Endothelial cell of umbilical vein (primary cell): ENCODE data around the gene ANGPT4. TPM values are rescaled to one million over a fixed set of nuclear protein-coding genes. Genes with fewer than 3 reads are reported as not detected.

Experiments used
- BruUV-seq: library from RNA; stranded (reverse); fragments of 400-500 nt; replicated peaks from 2 replicates; lab custom pipeline; 2021; lab: Mats Ljungman, UMichigan
- CTCF ChIA-PET: fragments of 300-600, 350-600 bp; sonication (Branson Sonifier 250); formaldehyde crosslinking; loops from one replicate; lab custom pipeline; 2021; ENCODE audit warnings: antibody characterized with exemption, inconsistent platforms; lab: Charles Lee
- POLR2A ChIA-PET: fragments of 300-600, 350-600 bp; sonication (Branson Sonifier 250); formaldehyde crosslinking; loops from one replicate; lab custom pipeline; 2021; ENCODE audit warnings: antibody characterized with exemption, inconsistent platforms; lab: Charles Lee
- DNase-seq: peaks from one replicate; pipeline ENCODE4 v3.0.0-alpha.2; 2011; ENCODE audit warnings: low read depth, low spot score
- FAIRE-seq: peaks from 2 replicates; lab custom pipeline; 2011; peaks lifted over from hg19 to GRCh38; lab: Jason Lieb, UNC
- H2AFZ ChIP-seq: 2 replicates; pipeline ENCODE4 v1.6.0; 2012; ENCODE audit warnings: low read depth, low read length, control low read depth, inconsistent platforms
- H3K27ac ChIP-seq: 2 replicates; pipeline ENCODE4 v1.5.1; 2011; ENCODE audit warnings: low read depth, mild to moderate bottlenecking, control low read depth, low read length, moderate library complexity; ENCODE audit not compliant: insufficient read depth
- H3K27me3 ChIP-seq, 2 experiments: 2 replicates each; pipeline versions ENCODE4 v1.6.0 to v1.6.1; 2011; ENCODE audit warnings: low read length in 2 of 2, mixed read lengths in 1 of 2; ENCODE audit not compliant: control insufficient read depth in 2 of 2, insufficient read depth in 2 of 2
- H3K36me3 ChIP-seq, 2 experiments: 2 replicates in 1 of 2; 3 replicates in 1 of 2; pipeline ENCODE4 v1.5.1; 2011; ENCODE audit warnings: low read length in 2 of 2, mild to moderate bottlenecking in 1 of 2, moderate library complexity in 1 of 2; ENCODE audit not compliant: control insufficient read depth in 2 of 2, insufficient read depth in 2 of 2; ENCODE audit errors: extremely low read depth in 1 of 2
- H3K4me1 ChIP-seq: 3 replicates; pipeline ENCODE4 v1.5.1; 2011; ENCODE audit warnings: mild to moderate bottlenecking, low read length; ENCODE audit not compliant: control insufficient read depth, insufficient read depth; ENCODE audit errors: extremely low read depth
- H3K4me2 ChIP-seq: 2 replicates; pipeline ENCODE4 v1.6.1; 2011; ENCODE audit warnings: low read length, control low read depth, mixed read lengths; ENCODE audit not compliant: insufficient read depth
- H3K4me3 ChIP-seq, 3 experiments: fragments of 200-600 bp in 1 of 3; sonication (generic), shearing (Covaris generic) in 1 of 3; replicated peaks in 1 of 3; 2 replicates each; pipeline ENCODE4 v1.5.1; 2011 to 2016; ENCODE audit warnings: control low read depth in 3 of 3, low read length in 3 of 3, mild to moderate bottlenecking in 2 of 3, inconsistent platforms in 1 of 3, low read depth in 1 of 3, moderate library complexity in 1 of 3; ENCODE audit not compliant: insufficient read depth in 1 of 3
- H3K79me2 ChIP-seq: 2 replicates; pipeline ENCODE4 v1.6.0; 2012; ENCODE audit warnings: low read length, inconsistent platforms; ENCODE audit not compliant: control insufficient read depth, insufficient read depth
- H3K9ac ChIP-seq: replicated peaks from 2 replicates; pipeline ENCODE3; 2011; ENCODE audit warnings: low read length, control low read depth; ENCODE audit not compliant: insufficient read depth; ENCODE audit errors: extremely low read depth
- H3K9me1 ChIP-seq: replicated peaks from 3 replicates; pipeline ENCODE4 v1.6.0; 2011; ENCODE audit warnings: mild to moderate bottlenecking, low read length; ENCODE audit not compliant: control insufficient read depth, insufficient read depth; ENCODE audit errors: extremely low read depth
- H3K9me3 ChIP-seq: replicated peaks from 2 replicates; pipeline ENCODE4 v1.5.1; 2012; ENCODE audit warnings: low read length, inconsistent platforms; ENCODE audit not compliant: control insufficient read depth, insufficient read depth
- H4K20me1 ChIP-seq: replicated peaks from 2 replicates; pipeline ENCODE3; 2011; ENCODE audit warnings: mild to moderate bottlenecking, low read length; ENCODE audit not compliant: control insufficient read depth, insufficient read depth; ENCODE audit errors: extremely low read depth
- CTCF ChIP-seq, 2 donors: IDR thresholded peaks; 1 replicate in 1 of 2; 2 replicates in 1 of 2; pipeline ENCODE4 v1.5.1; 2011; ENCODE audit warnings: low read length in 2 of 2, mild to moderate bottlenecking in 2 of 2, moderate library complexity in 2 of 2, control low read depth in 1 of 2, inconsistent platforms in 1 of 2, low read depth in 1 of 2; ENCODE audit not compliant: insufficient read depth in 1 of 2; ENCODE audit errors: extremely low read depth in 1 of 2
- EZH2 ChIP-seq: IDR thresholded peaks from 2 replicates; pipeline ENCODE4 v1.6.1; 2012; ENCODE audit warnings: borderline replicate concordance, low read depth, mild to moderate bottlenecking, moderate library complexity, low read length, inconsistent platforms; ENCODE audit not compliant: severe bottlenecking
- FOS ChIP-seq: IDR thresholded peaks from 2 replicates; pipeline ENCODE4 v1.6.1; 2011; ENCODE audit warnings: mild to moderate bottlenecking, low read length, moderate library complexity, borderline replicate concordance; ENCODE audit not compliant: insufficient read depth
- GATA2 ChIP-seq: IDR thresholded peaks from 2 replicates; pipeline ENCODE4 v1.7.0; 2011; ENCODE audit warnings: low read depth, mild to moderate bottlenecking, moderate library complexity, mixed read lengths, low read length; ENCODE audit not compliant: insufficient read length, insufficient read depth
- JUN ChIP-seq: IDR thresholded peaks from 2 replicates; pipeline ENCODE4 v1.6.1; 2011; ENCODE audit warnings: borderline replicate concordance, low read depth; ENCODE audit not compliant: insufficient read length, insufficient read depth
- MAX ChIP-seq: IDR thresholded peaks from 2 replicates; pipeline ENCODE4 v1.6.1; 2011; ENCODE audit not compliant: insufficient read depth, insufficient read length
- MYC ChIP-seq: IDR thresholded peaks from one replicate; pipeline ENCODE4 v1.6.1; 2011; ENCODE audit warnings: mild to moderate bottlenecking, low read depth, low read length
- POLR2A ChIP-seq: IDR thresholded peaks from 2 replicates; pipeline ENCODE4 v1.6.1; 2012; ENCODE audit warnings: low read depth, mild to moderate bottlenecking, control low read depth, low read length
- POLR2AphosphoS5 ChIP-seq: IDR thresholded peaks from 2 replicates; pipeline ENCODE4 v1.6.1; 2012; ENCODE audit warnings: low read depth, mild to moderate bottlenecking, control low read depth, low read length, moderate library complexity; ENCODE audit not compliant: insufficient read depth
- dilution Hi-C: fragments of 300-500 bp; cut with MboI; formaldehyde crosslinking; loops from one replicate; pipeline ENCODE4 v1.15.0; 2019; ENCODE audit warnings: low sequenced_read_pairs; ENCODE audit not compliant: extremely low pct_ligation_motif_present
- intact Hi-C: fragments of 100-400 bp; cut with micrococcal nuclease; formaldehyde crosslinking; loops from one replicate; pipeline ENCODE4 v1.10.0; 2022
- polyA plus RNA-seq, 4 experiments: library from polyadenylated mRNA; depleted of rRNA in 3 of 4; stranded (reverse) in 3 of 4; unstranded in 1 of 4; fragments of >200 nt; gene quantifications; 2 replicates each; pipeline versions ENCODE4 v1.2.1 to v1.2.3, GENCODE V29; 2011 to 2012; ENCODE audit warnings: missing spikeins in 1 of 4
- total RNA-seq: library from RNA; stranded (reverse); gene quantifications from 2 replicates; pipeline ENCODE4 v1.2.3, GENCODE V29; 2021

Gene ANGPT4
- total and polyA plus RNA-seq, 2 donors (not counting 3 experiments of a cell fraction or from before 2014, with no cell fraction given) = not detected

- ChIA-PET CTCF (interaction anchor here (0.8 to 6.9 kb wide), 13 partner anchors 9 to 822 kb away, joined by 3 to 441 read pairs (median 5); partner anchors contain the start of genes ANGPT4 and FAM110A), POLR2A (no interaction called here)
- Histone ChIP-seq H2AFZ (no peak overlapping the region), H3K4me3 (no peak overlapping the region), H3K27me3 (no peaks in the 10 kb centered on the region), H3K79me2 (no peaks in the 10 kb centered on the region), H3K27ac (no peak overlapping the region), H3K4me2 (no peak overlapping the region), H3K36me3 (no peaks in the 10 kb centered on the region), H3K9me1 (no peaks in the 10 kb centered on the region), H3K4me1 (no peaks in the 10 kb centered on the region), H4K20me1 (no peaks in the 10 kb centered on the region), H3K9ac (no peak overlapping the region), H3K9me3 (no peaks in the 10 kb centered on the region)
- no peak for DNase-seq
- intact Hi-C loops (loop anchor here (10.0 kb wide), 2 partner anchors 230 to 260 kb away; partner anchors contain the start of gene TMEM74B), dilution Hi-C loops (no loop called here)
- no peak for FAIRE-seq
- no TSS peak for BruUV-seq
- TF ChIP-seq MYC (no peak), CTCF (IDR thresholded peaks at IDR 0.05; ENCODE audit: extremely low read depth in 1 of 2, insufficient read depth in 1 of 2, low read depth in 1 of 2, low read length in 2 of 2) (no peak), POLR2AphosphoS5 (no peak), FOS (no peak), POLR2A (no peak)
Measured at GRCh38 chr20:955111-955510, 39.0 kb upstream of the ANGPT4 start.

GRCh38 chr20:953742-954141 is 37.6 kb upstream of the ANGPT4 start:
- Histone ChIP-seq H4K20me1 (no peaks in the 10 kb centered on the region), H3K79me2 (no peaks in the 10 kb centered on the region), H3K4me3 (no peak overlapping the region), H3K4me2 (no peak overlapping the region), H3K27me3 (peaks cover 0 to 1% of the 10 kb centered on the region in 2 experiments), H3K9ac (no peak overlapping the region), H3K36me3 (no peaks in the 10 kb centered on the region), H3K27ac (no peak overlapping the region), H3K4me1 (no peaks in the 10 kb centered on the region), H3K9me1 (no peaks in the 10 kb centered on the region), H3K9me3 (no peaks in the 10 kb centered on the region), H2AFZ (no peak overlapping the region)
- ChIA-PET CTCF (interaction anchor here (6.9 kb wide), 1 partner anchor 137 kb away, joined by 441 read pairs; no protein-coding TSS in a partner anchor), POLR2A (no interaction called here)
- no peak for FAIRE-seq
- TF ChIP-seq MAX (no peak), JUN (no peak), EZH2 (no peak), POLR2AphosphoS5 (no peak), CTCF (IDR thresholded peaks at IDR 0.05; ENCODE audit: extremely low read depth in 1 of 2, insufficient read depth in 1 of 2, low read depth in 1 of 2, low read length in 2 of 2) (no peak), FOS (no peak), MYC (no peak), POLR2A (no peak), GATA2 (no peak)
- dilution Hi-C loops (no loop called here), intact Hi-C loops (loop anchor here (10.0 kb wide), 2 partner anchors 231 to 261 kb away; partner anchors contain the start of gene TMEM74B)
- no TSS peak for BruUV-seq
- no peak for DNase-seq
